HG03521 (cell line): ENCODE measurements around the gene SEMA3G.
A peak's percentile ranks its signal among the peaks of the same experiment; 100 is the strongest.

Experiments
- ATAC-seq: cut with Tn5 transposase; IDR thresholded peaks from one replicate; pipeline ENCODE4 v1.9.1; 2021; ENCODE audit warnings: mild to moderate bottlenecking, moderate library complexity; ENCODE audit not compliant: unreplicated experiment

The SEMA3G gene

DNA sequence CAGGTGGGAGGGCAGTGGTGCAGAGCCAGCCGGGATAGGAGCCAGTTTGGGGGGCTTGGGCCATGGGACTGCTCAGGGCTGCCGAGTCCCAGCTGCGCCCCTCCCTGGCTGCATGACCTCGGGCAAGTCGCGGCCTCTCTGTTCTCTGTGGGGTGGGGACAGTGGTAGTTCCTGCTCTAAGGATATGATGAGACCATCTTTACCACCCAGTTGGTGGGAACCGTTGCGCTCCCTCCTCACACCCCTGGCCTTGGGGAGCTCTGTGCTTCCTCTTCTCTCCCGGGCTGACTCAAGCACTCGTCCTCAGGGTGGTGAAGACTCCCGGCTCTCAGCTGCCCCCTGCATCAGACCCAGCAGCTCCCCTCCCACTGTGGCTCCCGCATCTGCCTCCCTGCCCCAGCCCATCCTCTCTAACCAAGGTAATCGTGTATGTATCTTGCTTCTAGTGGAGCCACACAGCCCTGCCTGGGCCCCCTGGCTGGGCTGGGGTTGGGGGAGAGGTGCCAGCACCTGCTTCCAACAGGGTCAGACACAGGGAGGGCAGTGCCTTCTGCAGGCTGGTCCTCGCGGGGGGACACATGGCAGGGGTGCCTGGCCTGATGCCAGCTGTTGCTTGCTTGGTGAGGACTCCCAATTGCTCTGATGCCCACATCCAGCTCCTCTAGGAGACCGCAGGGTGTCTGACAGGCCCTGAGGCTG, 35.1 kb upstream of the SEMA3G start:
- ATAC-seq = no peak

DNA sequence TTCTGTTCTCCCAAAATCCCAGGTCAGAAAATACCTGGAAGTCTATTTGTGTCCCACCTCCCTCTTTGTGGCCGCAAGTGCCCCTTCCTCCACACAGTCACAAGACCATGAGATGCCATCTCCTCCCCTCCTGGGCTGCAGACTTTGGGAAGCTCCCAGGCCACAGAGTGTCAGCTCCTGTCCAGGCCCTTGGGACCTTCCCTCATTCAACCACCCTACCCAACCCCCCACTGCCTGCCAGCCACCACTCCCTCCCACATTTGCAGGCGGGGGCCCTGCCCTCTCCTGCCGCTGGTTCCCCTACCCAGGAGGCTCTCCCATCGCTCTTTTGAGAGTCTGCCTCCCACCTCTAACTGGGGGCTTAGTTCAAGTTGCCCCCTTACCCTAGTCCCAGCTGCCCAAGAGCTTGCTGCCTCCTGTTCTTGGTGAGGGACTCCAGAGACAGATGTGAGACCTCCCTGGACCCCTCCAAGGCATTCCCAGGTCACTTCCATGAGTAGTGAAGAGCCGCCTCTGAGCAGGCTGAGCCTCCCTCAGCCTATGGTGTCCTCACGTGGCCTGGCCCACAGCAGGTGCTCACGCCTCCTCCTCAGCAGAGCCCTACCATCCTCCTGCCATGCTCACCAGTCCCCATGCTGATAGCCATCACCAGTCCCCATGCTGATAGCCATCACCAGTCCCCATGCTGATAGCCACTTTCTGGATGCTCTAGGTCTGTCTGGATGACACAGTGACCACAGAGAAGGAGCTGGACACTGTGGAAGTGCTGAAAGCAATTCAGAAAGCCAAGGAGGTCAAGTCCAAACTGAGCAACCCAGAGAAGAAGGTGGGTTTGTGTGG, 34.4 kb upstream of the SEMA3G start:
- ATAC-seq = no peak

DNA sequence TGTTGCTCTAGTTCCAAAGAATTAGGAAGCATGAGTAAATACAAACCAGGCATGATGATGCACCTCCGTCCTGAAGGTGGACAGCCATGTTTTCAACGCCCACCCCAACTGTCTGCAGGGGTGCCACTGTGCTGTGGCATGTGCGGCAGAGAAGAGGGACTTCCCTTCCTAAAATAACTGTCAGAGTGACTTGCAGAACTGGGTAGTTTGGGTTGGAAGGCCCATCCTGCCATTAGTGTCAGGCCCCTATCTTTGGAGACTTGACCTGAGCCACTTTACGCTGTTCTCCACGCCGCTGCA, 32.8 kb upstream of the SEMA3G start:
- ATAC-seq = no peak

DNA sequence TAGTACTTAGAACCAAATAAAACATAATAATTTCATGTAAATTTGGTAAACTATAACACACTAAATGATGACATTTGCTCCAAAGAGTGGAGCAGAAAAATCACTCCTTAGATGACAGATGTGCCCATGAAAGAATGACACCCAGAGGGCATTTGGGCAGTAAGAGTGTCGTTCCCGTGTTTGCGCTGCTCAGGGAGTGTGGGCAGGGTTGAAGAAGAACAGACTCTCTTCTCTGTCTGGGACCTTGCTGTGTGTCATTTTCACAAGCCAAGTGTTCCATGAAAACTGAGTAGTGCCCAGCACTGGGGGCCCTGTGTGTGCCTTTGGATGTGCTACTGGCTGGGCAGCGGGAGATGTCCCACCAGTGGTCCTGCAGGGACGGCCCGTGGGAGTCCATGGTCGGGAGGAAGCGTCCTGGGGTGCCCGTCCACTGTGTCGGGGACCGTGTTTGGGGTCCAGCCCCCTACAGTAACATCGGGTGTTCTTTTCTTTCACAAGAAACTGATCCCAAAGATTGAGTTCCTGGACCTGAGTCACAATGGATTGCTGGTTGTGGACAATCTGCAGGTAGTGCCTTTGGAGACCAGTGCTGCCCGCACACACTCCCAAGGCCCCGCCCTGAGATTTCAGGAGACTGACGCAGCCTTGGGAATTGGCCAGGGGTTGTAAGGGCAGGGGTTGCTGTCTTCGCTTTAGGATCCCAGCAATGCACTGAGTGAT, 32.3 kb upstream of the SEMA3G start:
- ATAC-seq = no peak

DNA sequence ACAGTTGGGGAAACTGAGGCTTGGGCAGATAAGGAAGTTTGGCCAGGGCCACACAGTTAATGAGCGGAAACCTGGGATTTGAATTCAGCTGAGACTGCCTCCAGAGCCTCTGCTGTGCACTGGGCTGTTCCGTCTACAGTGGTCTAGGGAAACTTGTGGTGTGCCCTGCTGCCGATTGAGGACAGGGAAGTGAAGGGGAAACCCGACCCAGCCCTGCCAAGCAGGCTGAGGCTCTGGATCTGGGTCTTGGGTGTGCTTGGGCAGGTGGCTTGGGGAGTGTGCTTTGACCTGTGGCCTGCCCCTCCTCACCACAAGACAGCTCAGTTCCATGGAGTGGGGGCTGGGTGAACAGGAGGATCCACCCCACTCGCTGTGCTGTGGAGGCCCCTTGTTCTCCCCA, 28.1 kb upstream of the SEMA3G start:
- ATAC-seq = no peak

DNA sequence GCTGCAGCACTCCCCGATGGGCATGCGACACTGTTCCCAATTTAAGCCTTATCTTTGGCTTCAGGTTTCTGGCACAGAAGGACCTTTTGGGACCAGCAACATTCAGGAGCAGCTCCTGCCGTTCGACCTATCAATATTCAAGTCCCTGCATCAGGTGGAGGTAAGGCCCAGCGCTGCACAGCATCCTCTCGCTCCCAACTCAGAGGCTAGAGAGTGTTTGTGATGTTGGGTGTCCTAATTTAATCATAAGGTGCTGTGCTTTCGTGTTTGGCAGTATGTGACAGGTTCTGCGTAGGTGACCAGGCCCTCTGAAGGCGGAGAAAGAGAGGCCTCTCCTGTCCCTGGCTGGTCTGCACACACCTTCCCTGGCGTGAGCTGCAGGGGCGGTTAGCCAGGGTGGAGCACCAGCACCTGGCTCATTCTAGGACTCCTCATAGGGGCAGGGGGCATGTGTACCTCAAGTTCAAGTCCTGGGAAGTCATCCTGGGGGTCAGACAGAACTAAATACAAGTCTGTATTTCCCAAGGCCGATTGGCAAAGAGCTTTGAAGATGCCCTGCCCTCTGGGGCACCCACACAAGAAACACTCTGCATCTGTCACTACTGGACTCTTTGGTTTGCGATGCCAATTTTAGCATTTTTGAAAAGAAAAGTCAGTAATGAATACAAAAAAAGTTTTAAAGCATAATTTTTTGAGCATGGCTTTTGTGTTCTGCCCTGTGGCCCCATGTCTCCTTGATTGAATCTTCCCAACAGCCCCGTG, 27.5 kb upstream of the SEMA3G start:
- ATAC-seq = no peak

DNA sequence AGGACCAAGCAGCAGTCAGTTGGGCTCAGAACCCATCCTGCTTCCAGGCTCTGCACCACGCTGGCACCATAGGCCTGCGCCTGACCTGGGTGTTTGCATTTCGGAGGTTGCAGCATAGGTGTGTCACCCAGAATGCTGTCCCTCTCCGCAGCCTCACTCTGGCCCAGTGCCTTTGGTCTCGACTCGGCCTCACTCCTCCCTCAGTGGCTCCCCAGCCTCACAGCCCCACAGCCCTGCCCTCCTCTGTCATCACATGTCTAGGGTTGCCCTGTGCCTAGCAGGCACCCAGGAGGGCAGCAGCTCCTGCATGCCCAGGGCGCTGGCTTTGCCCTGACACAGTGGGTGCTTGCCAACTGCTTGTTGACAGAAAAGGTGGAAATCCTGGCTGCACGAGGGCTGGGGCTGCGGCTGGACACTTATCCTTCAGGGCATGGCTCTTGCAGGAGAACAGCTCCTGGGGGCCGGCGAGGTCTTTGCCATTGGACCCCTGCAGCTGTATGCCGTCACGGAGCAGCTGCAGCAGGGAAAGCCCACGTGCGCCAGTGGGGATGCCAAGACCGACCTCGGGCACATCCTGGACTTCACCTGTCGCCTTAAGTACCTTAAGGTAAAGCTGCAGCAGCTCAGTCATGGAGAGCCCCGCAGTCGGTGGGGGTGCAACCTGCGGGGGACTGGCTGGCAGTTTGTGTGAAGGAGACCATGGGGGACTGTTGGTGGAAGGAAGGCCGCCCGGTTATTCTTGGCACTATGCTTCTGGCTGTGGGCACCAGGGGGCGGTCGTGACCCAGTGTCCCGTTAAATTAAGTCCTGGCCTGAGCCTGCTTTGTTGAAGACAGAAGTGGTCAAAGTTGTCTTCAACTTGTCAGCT, 26.7 kb upstream of the SEMA3G start:
- no peak for ATAC-seq

DNA sequence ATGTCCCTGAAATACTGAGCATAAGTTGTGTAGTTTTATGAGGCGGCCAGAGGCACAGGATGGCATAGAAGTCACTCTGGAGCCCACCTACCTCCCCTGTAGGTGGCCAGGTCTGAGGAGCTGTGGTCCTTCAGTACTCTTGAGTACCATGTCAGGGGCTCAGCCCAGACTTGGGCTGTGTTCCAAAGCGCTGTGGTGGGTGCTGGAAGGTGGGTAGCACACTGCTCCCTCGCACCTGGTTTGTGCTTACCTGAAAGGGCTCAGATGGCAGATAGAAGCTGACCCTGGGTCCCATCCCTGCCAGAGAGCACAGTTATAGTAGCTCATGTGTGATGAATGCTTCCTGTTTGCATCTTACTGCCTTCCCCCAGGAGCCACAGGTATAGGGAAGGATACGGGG, 26.0 kb upstream of the SEMA3G start:
- ATAC-seq = no peak

DNA sequence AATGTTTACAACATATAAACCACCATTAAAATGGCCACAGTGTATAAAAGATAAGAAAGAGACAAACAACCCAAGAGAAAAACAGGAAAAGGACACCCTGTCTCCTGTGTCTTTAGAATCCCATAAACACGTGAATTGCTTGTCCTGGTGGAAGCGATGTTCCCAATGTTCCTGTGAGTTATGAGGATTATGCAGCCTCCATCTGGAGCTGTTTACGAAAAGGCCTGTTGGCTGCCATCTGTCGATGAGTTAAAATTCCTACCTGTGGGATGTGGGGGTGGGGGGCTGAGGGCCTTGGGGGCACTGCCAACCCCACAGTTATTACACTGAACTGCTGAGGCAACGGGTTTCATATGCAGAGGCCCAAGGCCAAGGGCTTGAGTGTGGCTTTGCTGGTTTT, 24.1 kb upstream of the SEMA3G start:
- no peak for ATAC-seq

DNA sequence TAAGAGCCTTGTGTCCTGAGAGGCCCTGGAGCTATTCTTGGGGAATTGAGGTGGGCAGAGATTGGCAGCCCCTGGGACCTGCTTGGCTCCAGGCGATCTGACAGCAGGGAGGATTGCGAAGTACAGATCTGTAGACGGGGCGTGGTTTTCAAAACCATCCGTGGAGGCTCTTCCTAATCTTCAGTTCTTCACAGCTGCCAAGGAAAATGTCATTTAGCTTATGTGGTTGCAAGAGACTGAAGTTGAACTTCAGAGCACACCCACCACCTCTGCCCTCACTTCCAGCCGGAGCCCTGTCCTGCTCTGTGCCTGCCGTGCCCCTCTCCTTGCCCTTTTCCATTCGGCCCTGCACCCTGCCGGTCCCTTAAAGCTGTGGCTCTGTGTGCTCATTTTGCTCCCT, 23.4 kb upstream of the SEMA3G start:
- no peak for ATAC-seq

DNA sequence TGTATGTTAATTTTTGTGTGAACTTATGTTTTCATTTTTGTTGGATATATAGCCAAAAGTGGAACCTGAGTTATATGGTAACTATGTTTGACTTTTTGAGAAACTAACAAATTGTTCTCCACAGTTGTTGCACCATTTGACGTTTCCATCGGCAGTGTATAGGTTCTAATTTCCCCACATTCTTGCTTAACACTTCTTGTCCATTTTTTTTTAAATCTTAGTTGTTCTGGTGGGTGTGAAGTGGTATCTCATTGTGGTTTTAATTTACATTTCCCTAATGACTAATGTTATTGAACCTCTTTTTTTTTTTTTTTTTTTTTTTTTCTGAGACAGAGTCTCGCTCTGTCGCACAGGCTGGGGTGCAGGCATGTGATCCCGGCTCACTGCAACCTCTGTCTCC, 18.5 kb upstream of the SEMA3G start:
- ATAC-seq = no peak

DNA sequence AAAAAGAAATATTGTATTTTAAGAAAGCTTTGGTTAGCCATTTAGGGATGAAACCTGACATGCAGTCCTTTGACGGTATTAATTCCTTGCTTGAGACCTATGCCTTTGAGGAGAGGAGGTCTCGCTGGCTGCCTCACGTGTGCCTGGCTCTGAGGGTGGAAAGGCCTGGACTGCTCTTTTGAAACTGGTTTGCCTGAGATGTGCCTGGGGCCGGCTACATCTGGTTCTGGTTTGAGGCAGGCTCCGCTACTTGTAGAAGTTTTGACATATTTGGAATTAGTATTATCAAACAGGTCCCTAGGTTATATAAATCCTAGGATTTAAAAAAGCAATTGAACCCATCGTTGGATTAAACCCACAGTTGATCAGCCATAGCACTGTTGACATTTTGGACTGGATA, 17.0 kb upstream of the SEMA3G start:
- no peak for ATAC-seq

DNA sequence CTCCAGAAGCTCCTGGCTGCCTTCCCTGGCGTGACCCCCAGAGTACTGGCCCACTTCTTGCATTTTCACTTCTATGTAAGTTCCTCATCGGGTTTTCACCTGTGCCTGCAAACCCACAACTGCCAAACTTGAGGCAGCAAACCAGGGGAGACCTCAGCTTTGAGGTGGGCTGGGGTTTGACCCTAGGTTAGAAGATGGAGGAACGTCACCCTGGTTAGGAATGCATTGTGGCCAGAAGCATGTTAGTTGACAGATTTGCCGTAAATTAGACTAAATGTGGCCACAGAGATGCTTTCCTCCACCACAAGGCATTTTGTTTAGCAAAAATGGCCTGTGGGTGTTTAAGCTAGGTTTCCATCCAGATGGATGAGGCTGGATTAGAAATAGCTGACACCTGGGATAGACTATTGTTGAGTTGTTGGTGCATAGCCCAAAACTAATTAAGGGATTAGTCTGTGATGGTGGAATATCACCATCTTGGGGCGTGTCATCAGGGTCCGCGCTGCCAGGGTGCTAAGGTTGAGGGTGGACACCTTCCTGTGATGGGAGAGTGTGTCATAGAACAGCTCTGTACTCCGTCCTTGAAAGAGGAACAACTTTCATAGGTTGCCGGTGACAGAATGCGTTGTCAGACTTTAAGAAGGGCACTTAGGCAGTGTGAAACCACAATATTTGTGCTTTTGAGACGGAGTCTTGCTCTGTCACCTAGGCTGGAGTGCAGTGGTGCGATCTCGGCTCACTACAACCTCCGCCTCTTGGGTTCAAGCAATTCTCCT, 14.1 kb upstream of the SEMA3G start:
- ATAC-seq = no peak

DNA sequence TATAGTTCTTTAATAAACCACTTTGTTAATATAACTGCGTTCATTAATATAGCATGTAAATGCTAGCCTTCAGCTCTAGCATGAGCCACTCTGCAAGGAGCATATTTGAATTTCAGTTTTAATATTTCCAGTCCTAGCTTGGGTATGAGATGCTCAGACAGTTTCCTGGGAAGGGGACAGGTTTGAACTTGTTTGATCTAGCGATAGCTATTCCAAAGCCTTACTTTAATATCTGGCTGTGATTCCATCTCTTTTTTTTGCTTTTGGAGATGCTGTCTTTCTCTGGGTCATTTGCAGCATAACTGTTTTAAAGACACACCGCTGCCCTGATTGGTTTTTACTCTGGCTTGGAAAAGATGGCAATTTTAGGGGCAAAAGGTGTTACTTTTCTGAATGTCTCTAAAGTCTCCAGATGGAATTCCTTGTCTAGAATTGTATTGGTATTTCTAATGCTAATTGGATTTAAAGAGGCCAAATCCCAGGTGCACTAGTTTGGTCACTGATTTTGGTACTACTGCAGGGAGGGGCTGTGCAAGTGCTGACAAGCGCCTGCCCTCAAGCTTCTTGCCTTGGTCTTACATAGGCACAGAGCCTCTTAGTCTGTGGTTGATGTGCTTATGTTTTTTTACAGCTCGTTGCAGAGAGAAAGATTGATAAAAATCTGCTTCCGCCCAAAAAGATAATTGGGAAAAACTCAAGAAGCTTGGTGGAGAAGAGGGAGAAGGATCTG, 13.3 kb upstream of the SEMA3G start:
- ATAC-seq = no peak

DNA sequence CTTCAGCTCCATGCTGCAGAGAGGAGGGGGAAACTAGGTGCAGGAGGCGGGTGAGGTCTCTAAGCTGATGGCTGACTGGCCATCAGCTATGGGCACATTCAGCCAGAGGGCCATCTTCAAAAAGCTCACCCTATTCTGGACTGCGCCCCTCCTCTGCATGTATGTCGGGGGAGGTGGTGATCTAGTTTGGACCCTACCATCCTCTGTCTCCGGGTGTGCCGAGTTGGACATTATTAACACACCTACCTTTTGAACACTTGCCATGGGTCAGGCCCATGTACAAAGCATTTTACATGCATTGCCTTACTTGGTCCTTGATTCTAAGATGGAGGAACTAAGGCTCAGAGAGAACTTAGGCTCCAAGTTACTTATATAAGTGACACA, 11.9 kb upstream of the SEMA3G start:
- ATAC-seq = no peak

DNA sequence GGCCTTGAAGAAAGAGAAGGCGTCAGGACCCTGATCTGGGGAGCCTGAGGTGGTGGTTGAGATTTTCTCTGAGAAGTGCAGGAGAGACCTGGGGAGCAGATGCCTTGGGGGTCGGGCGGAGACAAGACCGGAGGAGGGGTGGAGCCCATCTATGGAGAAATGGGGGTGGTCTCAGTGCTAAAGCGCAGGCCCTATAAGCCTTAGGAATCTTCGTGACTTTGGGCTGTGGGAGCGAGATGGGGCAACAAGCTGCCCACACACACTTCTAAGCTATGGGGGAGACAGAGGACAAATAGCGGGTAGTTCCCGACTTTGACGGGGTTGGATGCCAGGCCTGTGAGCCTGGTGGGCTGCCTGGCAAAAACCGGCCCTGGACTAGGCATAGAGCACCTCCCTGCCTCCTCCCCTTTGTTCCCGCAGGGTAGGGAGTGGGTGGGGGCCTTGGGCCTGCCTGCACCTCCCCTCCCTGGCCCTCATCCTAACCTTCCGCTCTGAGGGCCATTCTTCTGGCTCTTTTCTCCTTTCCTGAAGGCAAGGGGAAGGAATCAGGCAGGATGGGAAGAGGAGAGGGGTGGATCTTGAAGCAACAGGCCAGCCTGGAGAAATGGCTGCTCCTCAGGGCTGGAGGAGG, 11.4 kb upstream of the SEMA3G start:
- ATAC-seq = no peak

DNA sequence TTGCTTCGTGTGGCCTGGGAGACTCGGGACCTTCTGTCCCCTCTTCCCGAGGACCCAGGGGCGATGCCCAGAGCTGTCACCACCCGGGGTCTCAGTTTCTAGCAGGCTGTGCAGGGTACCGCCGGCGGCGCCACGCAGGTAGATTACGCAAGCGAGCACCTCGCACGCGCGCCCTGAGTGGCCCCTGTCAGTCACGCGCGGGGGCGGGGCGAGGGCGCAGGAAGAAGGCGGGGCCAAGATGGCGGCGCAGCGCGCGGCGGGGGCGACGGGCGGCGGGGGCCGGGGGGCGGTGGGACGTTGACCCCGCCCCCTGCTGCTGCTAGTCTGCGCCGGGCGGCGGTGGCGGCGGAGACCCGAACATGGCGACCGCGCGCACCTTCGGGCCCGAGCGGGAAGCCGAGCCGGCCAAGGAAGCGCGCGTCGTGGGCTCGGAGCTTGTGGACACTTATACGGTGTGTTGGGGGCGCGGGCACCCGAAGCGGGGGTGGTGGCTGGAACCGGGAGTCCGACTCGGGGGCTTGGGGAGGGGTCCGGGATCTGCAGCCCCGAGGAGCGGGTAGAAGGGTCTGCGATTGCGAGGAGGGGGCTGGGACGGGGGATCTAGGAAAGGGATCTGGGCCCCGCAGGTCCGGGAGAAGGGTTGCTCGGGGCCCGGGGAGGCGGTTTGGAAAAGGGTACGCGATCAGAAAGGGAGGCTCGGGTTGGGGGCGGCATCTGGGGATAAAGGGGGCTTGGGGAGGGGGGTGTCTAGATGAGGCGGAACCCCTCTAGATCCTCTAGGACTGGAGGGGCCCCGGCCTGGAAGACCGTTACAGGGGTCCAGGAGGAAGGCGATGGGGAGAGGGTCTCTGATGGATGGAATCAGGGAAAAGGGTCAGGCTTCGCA, 10.6 kb upstream of the SEMA3G start, which contains the start of gene NISCH:
Gene NISCH (plus strand): TSS at position 322 of the 886 bp plus-strand sequence. CDS start 38 bp downstream, at position 360.
- ATAC-seq = peak; percentile 76

DNA sequence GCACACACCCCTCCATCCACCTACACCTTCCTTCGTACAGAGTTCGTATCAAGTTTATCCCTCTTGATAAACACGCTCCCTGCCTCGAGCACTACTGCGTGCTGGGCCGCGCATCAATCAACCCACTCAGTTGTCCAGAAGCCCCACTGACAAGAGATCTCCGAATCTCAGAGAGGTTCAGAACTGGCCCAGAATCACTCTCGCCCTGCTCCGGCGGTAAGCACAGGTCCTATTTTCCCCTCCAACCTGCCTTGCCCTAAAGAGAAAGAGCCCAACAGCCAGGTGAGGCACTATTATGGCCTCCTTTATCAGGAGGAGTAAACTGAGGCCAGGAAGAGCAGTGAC, 10.0 kb upstream of the SEMA3G start:
- ATAC-seq = no peak
